ENCODE results near the gene RALGPS1.
"Not testable (repeated sequence)": the region's sequence is repeated elsewhere in the genome, so short reads cannot be mapped to it uniquely, and the experiment has no call there.

RALGPS1 gene

GRCh38 chr9:127144670-127145445, 230.3 kb downstream of the RALGPS1 start:
- no peak for DNase-seq (ENCODE audit: low read depth in 1 of 2, low spot score in 1 of 2)

DNA sequence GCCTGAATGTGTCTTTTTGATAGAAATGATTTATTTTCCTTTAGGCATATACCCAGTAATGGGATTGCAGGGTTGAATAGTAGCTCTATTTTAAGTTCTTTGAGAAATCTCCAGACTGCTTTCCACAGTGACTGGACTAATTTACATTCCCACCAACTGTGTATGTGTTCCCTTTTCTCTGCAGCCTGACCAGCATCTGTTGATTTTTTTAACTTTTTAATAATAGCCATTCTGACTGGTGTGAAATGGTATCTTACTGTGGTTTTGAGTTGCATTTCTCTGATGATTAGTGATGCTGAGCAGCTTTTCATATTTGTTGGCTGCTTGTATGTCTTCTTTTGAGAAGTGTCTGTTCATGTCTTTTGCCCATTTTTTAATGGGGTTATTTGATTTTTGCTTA, 232.3 kb downstream of the RALGPS1 start:
- not testable (repeated sequence) for H3K4me3 ChIP-seq (replicated peaks; ENCODE audit: insufficient read depth, low read length); H3K27ac ChIP-seq (replicated peaks); DNase-seq (ENCODE audit: low read depth in 1 of 2, low spot score in 1 of 2); H3K27me3 ChIP-seq (ENCODE audit: insufficient read depth, poor library complexity, severe bottlenecking)

More at GRCh38 chr9:127144670-127145445, 230.3 kb downstream of the RALGPS1 start:
- H3K27ac ChIP-seq (replicated peaks): no peak overlapping the region
- peaks cover 3% of the 10 kb centered on the region for H3K27me3 ChIP-seq (ENCODE audit: insufficient read depth, poor library complexity, severe bottlenecking)
- no peak for TF ChIP-seq GABPA (IDR thresholded peaks at IDR 0.05; ENCODE audit: low read depth)
- no peak for TF ChIP-seq REST (IDR thresholded peaks at IDR 0.05; ENCODE audit: insufficient replicate concordance, low read depth)
- TF ChIP-seq POLR2AphosphoS5 (IDR thresholded peaks at IDR 0.05; ENCODE audit: low read depth): no peak
- TF ChIP-seq, protein P1, sequence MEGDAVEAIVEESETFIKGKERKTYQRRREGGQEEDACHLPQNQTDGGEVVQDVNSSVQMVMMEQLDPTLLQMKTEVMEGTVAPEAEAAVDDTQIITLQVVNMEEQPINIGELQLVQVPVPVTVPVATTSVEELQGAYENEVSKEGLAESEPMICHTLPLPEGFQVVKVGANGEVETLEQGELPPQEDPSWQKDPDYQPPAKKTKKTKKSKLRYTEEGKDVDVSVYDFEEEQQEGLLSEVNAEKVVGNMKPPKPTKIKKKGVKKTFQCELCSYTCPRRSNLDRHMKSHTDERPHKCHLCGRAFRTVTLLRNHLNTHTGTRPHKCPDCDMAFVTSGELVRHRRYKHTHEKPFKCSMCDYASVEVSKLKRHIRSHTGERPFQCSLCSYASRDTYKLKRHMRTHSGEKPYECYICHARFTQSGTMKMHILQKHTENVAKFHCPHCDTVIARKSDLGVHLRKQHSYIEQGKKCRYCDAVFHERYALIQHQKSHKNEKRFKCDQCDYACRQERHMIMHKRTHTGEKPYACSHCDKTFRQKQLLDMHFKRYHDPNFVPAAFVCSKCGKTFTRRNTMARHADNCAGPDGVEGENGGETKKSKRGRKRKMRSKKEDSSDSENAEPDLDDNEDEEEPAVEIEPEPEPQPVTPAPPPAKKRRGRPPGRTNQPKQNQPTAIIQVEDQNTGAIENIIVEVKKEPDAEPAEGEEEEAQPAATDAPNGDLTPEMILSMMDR (IDR thresholded peaks at IDR 0.05; ENCODE audit: insufficient read depth, low read length): no peak
- no peak for TF ChIP-seq SPI1 (IDR thresholded peaks at IDR 0.05; ENCODE audit: borderline replicate concordance, low read depth)
- no peak overlapping the region for H3K4me3 ChIP-seq (replicated peaks; ENCODE audit: insufficient read depth, low read length)

- Histone ChIP-seq H3K4me3 (replicated peaks; ENCODE audit: insufficient read depth, low read length) (no peak overlapping the region), H3K27ac (replicated peaks) (no peak overlapping the region), H3K27me3 (ENCODE audit: insufficient read depth, poor library complexity, severe bottlenecking) (peaks cover 2% of the 10 kb centered on the region)
- DNase-seq (ENCODE audit: low read depth in 1 of 2, low spot score in 1 of 2): no peak
- TF ChIP-seq POLR2AphosphoS5 (IDR thresholded peaks at IDR 0.05; ENCODE audit: low read depth) (no peak), GABPA (IDR thresholded peaks at IDR 0.05; ENCODE audit: low read depth) (no peak), REST (IDR thresholded peaks at IDR 0.05; ENCODE audit: insufficient replicate concordance, low read depth) (no peak), SPI1 (IDR thresholded peaks at IDR 0.05; ENCODE audit: borderline replicate concordance, low read depth) (no peak)
- TF ChIP-seq, protein P1 (IDR thresholded peaks at IDR 0.05; ENCODE audit: insufficient read depth, low read length): no peak
These were observed 232.7 kb downstream of the RALGPS1 start for GRCh38 chr9:127147251-127147650.

DNA sequence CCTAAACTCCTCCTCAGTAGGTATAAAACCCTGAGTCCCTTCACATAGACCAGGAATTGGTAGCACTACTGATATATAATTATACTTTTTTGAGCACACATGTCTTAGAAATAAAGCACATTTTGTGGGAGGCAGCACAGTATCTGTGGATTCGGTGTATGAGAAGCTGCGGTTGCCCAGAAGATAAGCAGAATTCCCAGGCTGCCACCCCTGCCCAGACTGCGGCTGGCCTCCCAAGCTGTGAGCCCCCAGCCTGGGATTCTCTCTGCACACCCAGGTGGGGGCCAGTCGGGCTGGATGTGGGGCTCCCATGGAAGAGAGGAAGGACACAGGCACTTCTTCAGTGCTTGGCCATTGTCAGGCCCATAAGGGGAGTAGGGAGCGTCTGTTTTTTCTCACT, 233.4 kb downstream of the RALGPS1 start:
- DNase-seq (ENCODE audit: low read depth in 1 of 2, low spot score in 1 of 2): no peak
- Histone ChIP-seq H3K27ac (replicated peaks) (no peak overlapping the region), H3K4me3 (replicated peaks; ENCODE audit: insufficient read depth, low read length) (no peak overlapping the region), H3K27me3 (ENCODE audit: insufficient read depth, poor library complexity, severe bottlenecking) (no peaks in the 10 kb centered on the region)
- TF ChIP-seq SPI1 (IDR thresholded peaks at IDR 0.05; ENCODE audit: borderline replicate concordance, low read depth) (no peak), REST (IDR thresholded peaks at IDR 0.05; ENCODE audit: insufficient replicate concordance, low read depth) (no peak), GABPA (IDR thresholded peaks at IDR 0.05; ENCODE audit: low read depth) (no peak), POLR2AphosphoS5 (IDR thresholded peaks at IDR 0.05; ENCODE audit: low read depth) (no peak)
- TF ChIP-seq, protein P1 (IDR thresholded peaks at IDR 0.05; ENCODE audit: insufficient read depth, low read length): no peak
